BE2C (cell line): ENCODE measurements around the gene GPAT3.
"Not testable (repeated sequence)": the region's sequence is repeated elsewhere in the genome, so short reads cannot be mapped to it uniquely, and the experiment has no call there.

Experiments
- DNase-seq: peaks from one replicate; pipeline ENCODE4 v3.0.0-alpha.2; 2020
- H3K27me3 ChIP-seq: fragments of 250-450 bp; sonication (Bioruptor Pico); 2 replicates; pipeline ENCODE4 v1.5.1; 2020; ENCODE audit warnings: mild to moderate bottlenecking
- H3K36me3 ChIP-seq: fragments of 250-450 bp; sonication (Bioruptor Pico); 2 replicates; pipeline ENCODE4 v1.5.1; 2020; ENCODE audit warnings: mild to moderate bottlenecking
- H3K4me1 ChIP-seq: fragments of 250-450 bp; sonication (Bioruptor Pico); 2 replicates; pipeline ENCODE4 v1.5.1; 2020
- H3K4me3 ChIP-seq: 2 replicates; pipeline ENCODE4 v1.5.1; 2011; ENCODE audit warnings: low read depth, low read length
- H3K9me3 ChIP-seq: fragments of 250-450 bp; sonication (Bioruptor Pico); 2 replicates; pipeline ENCODE4 v1.5.1; 2020
- TF ChIP-seq, protein P1 (sequence below): IDR thresholded peaks from 2 replicates; pipeline ENCODE4 v1.5.1; 2012; ENCODE audit warnings: mild to moderate bottlenecking, low read depth, low read length

GPAT3 gene

GRCh38 chr4:83498187-83498586, 37.7 kb upstream of the GPAT3 start:
- Histone ChIP-seq H3K9me3 (no peaks in the 10 kb centered on the region), H3K27me3 (no peaks in the 10 kb centered on the region), H3K4me3 (no peak overlapping the region), H3K36me3 (no peaks in the 10 kb centered on the region), H3K4me1 (no peaks in the 10 kb centered on the region)
- TF ChIP-seq, protein P1, sequence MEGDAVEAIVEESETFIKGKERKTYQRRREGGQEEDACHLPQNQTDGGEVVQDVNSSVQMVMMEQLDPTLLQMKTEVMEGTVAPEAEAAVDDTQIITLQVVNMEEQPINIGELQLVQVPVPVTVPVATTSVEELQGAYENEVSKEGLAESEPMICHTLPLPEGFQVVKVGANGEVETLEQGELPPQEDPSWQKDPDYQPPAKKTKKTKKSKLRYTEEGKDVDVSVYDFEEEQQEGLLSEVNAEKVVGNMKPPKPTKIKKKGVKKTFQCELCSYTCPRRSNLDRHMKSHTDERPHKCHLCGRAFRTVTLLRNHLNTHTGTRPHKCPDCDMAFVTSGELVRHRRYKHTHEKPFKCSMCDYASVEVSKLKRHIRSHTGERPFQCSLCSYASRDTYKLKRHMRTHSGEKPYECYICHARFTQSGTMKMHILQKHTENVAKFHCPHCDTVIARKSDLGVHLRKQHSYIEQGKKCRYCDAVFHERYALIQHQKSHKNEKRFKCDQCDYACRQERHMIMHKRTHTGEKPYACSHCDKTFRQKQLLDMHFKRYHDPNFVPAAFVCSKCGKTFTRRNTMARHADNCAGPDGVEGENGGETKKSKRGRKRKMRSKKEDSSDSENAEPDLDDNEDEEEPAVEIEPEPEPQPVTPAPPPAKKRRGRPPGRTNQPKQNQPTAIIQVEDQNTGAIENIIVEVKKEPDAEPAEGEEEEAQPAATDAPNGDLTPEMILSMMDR: no peak
- no peak for DNase-seq

GRCh38 chr4:83501671-83502070, 34.2 kb upstream of the GPAT3 start:
- not testable (repeated sequence) for H3K27me3 ChIP-seq, H3K36me3 ChIP-seq, H3K4me1 ChIP-seq, DNase-seq, H3K4me3 ChIP-seq, H3K9me3 ChIP-seq

GRCh38 chr4:83503974-83504373, 31.9 kb upstream of the GPAT3 start:
- Histone ChIP-seq H3K36me3 (no peaks in the 10 kb centered on the region), H3K9me3 (no peaks in the 10 kb centered on the region), H3K4me1 (no peaks in the 10 kb centered on the region), H3K27me3 (no peaks in the 10 kb centered on the region), H3K4me3 (no peak overlapping the region)
- no peak for DNase-seq
- TF ChIP-seq, protein P1: no peak

DNA sequence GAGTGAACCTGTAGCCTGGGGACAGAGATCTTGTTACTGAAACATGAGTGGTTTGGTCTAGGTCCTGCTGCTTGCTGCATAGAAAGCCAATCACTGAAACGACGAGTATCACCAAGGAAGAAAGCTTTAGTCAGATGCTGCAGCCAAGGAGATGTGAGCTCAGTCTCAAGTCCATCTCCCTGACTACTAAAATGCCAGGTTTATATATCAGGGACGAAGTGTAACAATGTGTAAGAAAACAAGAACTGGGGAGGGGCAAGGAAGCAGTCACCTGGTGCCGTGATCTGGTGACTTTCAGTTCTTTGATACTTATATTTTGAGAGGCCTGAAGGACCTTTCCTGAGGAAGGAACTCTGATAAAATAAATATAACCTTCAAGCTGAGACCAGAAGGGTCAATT, 31.4 kb upstream of the GPAT3 start:
- Histone ChIP-seq H3K27me3 (no peaks in the 10 kb centered on the region), H3K4me3 (no peak overlapping the region), H3K4me1 (no peaks in the 10 kb centered on the region), H3K9me3 (no peaks in the 10 kb centered on the region), H3K36me3 (no peaks in the 10 kb centered on the region)
- no peak for DNase-seq
- TF ChIP-seq, protein P1: no peak

GRCh38 chr4:83504996-83505395, 30.9 kb upstream of the GPAT3 start:
- H3K27me3 ChIP-seq: no peaks in the 10 kb centered on the region
- no peaks in the 10 kb centered on the region for H3K36me3 ChIP-seq
- H3K9me3 ChIP-seq: no peaks in the 10 kb centered on the region
- TF ChIP-seq, protein P1: no peak
- no peak overlapping the region for H3K4me3 ChIP-seq
- H3K4me1 ChIP-seq: no peaks in the 10 kb centered on the region
- no peak for DNase-seq

GRCh38 chr4:83509156-83509585, 26.7 kb upstream of the GPAT3 start:
- H3K4me1 ChIP-seq, H3K27me3 ChIP-seq, H3K36me3 ChIP-seq, H3K4me3 ChIP-seq, H3K9me3 ChIP-seq: not testable (repeated sequence)
- peak; percentile 76 for DNase-seq
- TF ChIP-seq, protein P1: peak; percentile 87

GRCh38 chr4:83510442-83510841, 25.5 kb upstream of the GPAT3 start:
- no peaks in the 10 kb centered on the region for H3K4me1 ChIP-seq
- H3K27me3 ChIP-seq: no peaks in the 10 kb centered on the region
- no peak for DNase-seq
- no peaks in the 10 kb centered on the region for H3K9me3 ChIP-seq
- TF ChIP-seq, protein P1: no peak
- no peaks in the 10 kb centered on the region for H3K36me3 ChIP-seq
- no peak overlapping the region for H3K4me3 ChIP-seq
